K562 (cell line): Measurements from ENCODE around the gene UBE2O. TPM values are rescaled to one million over a fixed set of nuclear protein-coding genes. Genes with fewer than 3 reads are reported as not detected.

Experiments used
- E2F8 ChIP-seq: fragments of 450-650 bp; IDR thresholded peaks from 2 replicates; pipeline ENCODE4 v1.7.1; 2018; ENCODE audit warnings: mild to moderate bottlenecking, low read depth; ENCODE audit not compliant: partially characterized antibody
- FOXA1 ChIP-seq: fragments of 450-650 bp; IDR thresholded peaks from 2 replicates; pipeline ENCODE4 v1.6.1; 2016; ENCODE audit warnings: mild to moderate bottlenecking, borderline replicate concordance
- JUND ChIP-seq, 2 experiments: IDR thresholded peaks; 2 replicates in 1 of 2; 3 replicates in 1 of 2; pipeline ENCODE4 v1.6.1; 2011; ENCODE audit warnings: borderline replicate concordance in 2 of 2, low read depth in 2 of 2, low read length in 2 of 2, improper control_type of control experiment in 1 of 2, missing biosample characterization in 1 of 2, missing genetic modification characterization in 1 of 2, missing genetic modification reagents in 1 of 2
- NR3C1 ChIP-seq: sonication (generic); formaldehyde crosslinking; IDR thresholded peaks from 2 replicates; pipeline ENCODE4 v1.8.1; 2022; ENCODE audit warnings: missing genetic modification reagents
- RERE ChIP-seq: sonication (generic); formaldehyde crosslinking; IDR thresholded peaks from 2 replicates; pipeline ENCODE4 v1.8.0; 2023; ENCODE audit warnings: missing genetic modification reagents, mild to moderate bottlenecking, borderline replicate concordance
- ZNF280A ChIP-seq: fragments of 450-650 bp; IDR thresholded peaks from 2 replicates; pipeline ENCODE4 v1.6.1; 2018; ENCODE audit warnings: mild to moderate bottlenecking, low read depth; ENCODE audit not compliant: partially characterized antibody
- polyA plus RNA-seq, 8 experiments: library from polyadenylated mRNA; depleted of rRNA in 4 of 8; stranded (reverse) in 5 of 8; unstranded in 3 of 8; fragments of >200 nt; fragmentation: Nextera tagmentation in 2 of 8; fragmentation: Illumina TruSeq in 1 of 8; extraction: Ambion mirVana in 2 of 8; extraction: Trizol in 1 of 8; gene quantifications; 2 replicates each; pipeline versions ENCODE4 v1.2.1 to v1.2.3, GENCODE V29; 2011 to 2014; ENCODE audit warnings: inconsistent platforms in 1 of 8, missing spikeins in 1 of 8
- total RNA-seq, 7 experiments: library from RNA; depleted of rRNA in 6 of 7; stranded (reverse); fragments of >200 nt in 6 of 7; fragmentation: Illumina TruSeq in 2 of 7; extraction: Trizol in 2 of 7; gene quantifications; 2 replicates each; pipeline versions ENCODE4 v1.2.1 to v1.2.3, GENCODE V29; 2011 to 2021; ENCODE audit warnings: low replicate concordance in 1 of 7
- TF ChIP-seq, protein P1 (sequence below): sonication (generic); formaldehyde crosslinking; IDR thresholded peaks from 2 replicates; pipeline ENCODE4 v1.8.0; 2022; ENCODE audit warnings: mild to moderate bottlenecking, missing genetic modification reagents
- TF ChIP-seq, protein P2 (sequence below), 2 experiments: IDR thresholded peaks in 1 of 2; conservative IDR thresholded peaks in 1 of 2; 2 replicates each; pipeline ENCODE4 v1.6.1; 2016; ENCODE audit warnings: low read depth in 2 of 2, mild to moderate bottlenecking in 1 of 2, missing compliant biosample characterization in 1 of 2, missing genetic modification characterization in 1 of 2, moderate library complexity in 1 of 2

UBE2O gene
- total and polyA plus RNA-seq, 9 of the 15 experiments (the other 6 are each of a cell fraction or from before 2014, with no cell fraction given) = 1.6 to 39.7 (median 13.3) TPM

DNA sequence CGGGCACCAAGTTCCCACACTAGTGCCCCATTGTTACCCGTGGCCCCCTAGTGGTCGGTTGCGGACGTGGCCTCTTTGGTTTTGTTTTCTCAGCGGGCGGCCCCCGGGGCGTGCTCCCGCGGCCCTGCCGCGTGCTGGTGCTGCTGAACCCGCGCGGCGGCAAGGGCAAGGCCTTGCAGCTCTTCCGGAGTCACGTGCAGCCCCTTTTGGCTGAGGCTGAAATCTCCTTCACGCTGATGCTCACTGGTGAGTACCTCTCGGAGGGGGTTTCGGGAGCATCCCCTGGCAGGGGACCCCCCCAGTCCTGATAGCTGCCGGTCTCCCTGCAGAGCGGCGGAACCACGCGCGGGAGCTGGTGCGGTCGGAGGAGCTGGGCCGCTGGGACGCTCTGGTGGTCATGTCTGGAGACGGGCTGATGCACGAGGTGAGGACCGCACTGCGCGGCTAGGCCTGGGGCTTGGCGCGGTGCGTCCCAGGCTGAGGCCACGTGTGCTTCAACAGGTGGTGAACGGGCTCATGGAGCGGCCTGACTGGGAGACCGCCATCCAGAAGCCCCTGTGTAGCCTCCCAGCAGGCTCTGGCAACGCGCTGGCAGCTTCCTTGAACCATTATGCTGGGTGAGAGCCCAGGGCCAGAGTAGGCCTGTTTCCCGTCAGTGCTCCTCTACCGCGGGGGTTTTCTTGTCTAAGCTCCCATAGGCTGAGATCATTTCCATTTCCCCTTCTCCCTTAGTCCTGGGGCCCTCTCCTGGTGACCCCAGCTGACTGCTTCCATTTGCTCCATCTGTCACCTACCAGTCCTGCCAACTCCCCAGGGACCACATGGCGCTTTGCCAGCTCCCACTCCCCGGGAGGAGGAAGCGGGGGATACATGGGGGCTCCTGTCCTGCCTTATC is 66.8 kb downstream of the UBE2O start (continued):
- TF ChIP-seq RERE (CRISPR knock-in tag) (0 out of 2 replicates have a peak, but pooled peaks have one; percentile 60), E2F8 (no peak), ZNF280A (no peak), NR3C1 (peak; percentile 99), JUND (IDR thresholded peaks at IDR 0.05; ENCODE audit: borderline replicate concordance, low read depth, low read length) (peak; percentile 47), JUND (tag; IDR thresholded peaks at IDR 0.05; ENCODE audit: borderline replicate concordance, low read depth, low read length) (no peak; the same call in 2 of the 3 replicates), FOXA1 (no peak)
- TF ChIP-seq, protein P1, sequence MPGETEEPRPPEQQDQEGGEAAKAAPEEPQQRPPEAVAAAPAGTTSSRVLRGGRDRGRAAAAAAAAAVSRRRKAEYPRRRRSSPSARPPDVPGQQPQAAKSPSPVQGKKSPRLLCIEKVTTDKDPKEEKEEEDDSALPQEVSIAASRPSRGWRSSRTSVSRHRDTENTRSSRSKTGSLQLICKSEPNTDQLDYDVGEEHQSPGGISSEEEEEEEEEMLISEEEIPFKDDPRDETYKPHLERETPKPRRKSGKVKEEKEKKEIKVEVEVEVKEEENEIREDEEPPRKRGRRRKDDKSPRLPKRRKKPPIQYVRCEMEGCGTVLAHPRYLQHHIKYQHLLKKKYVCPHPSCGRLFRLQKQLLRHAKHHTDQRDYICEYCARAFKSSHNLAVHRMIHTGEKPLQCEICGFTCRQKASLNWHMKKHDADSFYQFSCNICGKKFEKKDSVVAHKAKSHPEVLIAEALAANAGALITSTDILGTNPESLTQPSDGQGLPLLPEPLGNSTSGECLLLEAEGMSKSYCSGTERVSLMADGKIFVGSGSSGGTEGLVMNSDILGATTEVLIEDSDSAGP (CRISPR knock-in tag) = no peak
- TF ChIP-seq, protein P2, sequence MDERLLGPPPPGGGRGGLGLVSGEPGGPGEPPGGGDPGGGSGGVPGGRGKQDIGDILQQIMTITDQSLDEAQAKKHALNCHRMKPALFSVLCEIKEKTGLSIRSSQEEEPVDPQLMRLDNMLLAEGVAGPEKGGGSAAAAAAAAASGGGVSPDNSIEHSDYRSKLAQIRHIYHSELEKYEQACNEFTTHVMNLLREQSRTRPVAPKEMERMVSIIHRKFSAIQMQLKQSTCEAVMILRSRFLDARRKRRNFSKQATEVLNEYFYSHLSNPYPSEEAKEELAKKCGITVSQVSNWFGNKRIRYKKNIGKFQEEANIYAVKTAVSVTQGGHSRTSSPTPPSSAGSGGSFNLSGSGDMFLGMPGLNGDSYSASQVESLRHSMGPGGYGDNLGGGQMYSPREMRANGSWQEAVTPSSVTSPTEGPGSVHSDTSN (CRISPR knock-in tag; IDR thresholded peaks at IDR 0.05; ENCODE audit: low read depth) = no peak
- TF ChIP-seq, protein P2 (tag; conservative IDR thresholded peaks at IDR 0.05; ENCODE audit: low read depth) = no peak
